Activated effector memory CD4-positive, alpha-beta T cell treated with anti-CD3 and anti-CD28 coated beads, Interleukin-2, amount 50 U/mL, for 16 hours (primary cell): ENCODE measurements around the gene GDF10.
A peak's percentile ranks its signal among the peaks of the same experiment; 100 is the strongest.

Source experiments
- DNase-seq: peaks from one replicate; pipeline ENCODE4 v3.0.0-alpha.2; 2020

GDF10 gene

GRCh38 chr10:47336387-47337134, 36.6 kb downstream of the GDF10 start:
- DNase-seq = peak; percentile 31

DNA sequence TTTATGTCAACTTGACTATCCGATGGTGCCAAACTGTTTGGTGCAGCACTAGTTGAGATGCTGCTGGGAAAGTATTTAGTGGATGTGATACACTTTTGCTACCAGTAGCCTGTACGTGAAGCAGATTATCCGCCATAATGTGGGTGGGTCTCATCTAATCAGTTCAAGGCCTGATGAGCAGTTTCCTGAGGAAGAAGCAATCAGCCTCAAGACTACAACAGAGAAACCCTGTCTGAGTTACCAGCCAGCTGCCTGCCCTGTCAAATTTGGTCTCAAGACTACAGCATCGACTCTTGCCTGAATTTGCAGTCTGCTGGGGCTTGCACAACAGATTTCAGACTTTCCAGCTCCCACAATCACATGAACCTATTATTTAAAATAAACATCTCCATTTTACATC, 37.3 kb downstream of the GDF10 start:
- DNase-seq = peak; percentile 16

GRCh38 chr10:47339186-47339735, 39.3 kb downstream of the GDF10 start:
- DNase-seq = peak; percentile 51

- peak; percentile 50 for DNase-seq
Measured at GRCh38 chr10:47339759-47340607, 40.0 kb downstream of the GDF10 start.

DNA sequence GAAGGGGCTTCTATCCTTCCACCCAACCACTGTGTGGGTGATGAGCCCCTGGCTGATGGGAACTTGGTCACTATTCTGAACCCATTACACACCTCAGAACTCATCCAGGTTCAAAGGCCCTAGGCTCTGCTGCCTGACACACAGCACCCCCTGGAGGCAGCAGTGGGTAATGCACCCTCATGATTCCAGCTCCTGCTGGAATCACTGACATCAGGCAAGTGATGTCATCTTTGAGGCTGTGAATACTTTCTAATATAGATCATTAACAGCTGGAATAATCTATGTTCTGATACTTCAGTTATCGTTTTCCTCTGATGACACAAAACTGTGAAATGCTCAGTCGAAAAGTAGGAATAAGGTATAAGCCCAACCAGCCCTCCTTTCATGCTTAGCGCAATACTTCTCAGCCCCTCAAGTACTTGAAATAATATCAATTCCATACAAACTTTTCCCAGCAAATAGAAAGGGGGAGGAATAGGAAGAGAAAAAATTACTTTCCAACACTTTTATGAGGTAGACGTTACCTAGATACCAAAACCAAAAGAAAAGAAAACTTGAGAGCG, 40.7 kb downstream of the GDF10 start:
- peak; percentile 89 for DNase-seq

DNA sequence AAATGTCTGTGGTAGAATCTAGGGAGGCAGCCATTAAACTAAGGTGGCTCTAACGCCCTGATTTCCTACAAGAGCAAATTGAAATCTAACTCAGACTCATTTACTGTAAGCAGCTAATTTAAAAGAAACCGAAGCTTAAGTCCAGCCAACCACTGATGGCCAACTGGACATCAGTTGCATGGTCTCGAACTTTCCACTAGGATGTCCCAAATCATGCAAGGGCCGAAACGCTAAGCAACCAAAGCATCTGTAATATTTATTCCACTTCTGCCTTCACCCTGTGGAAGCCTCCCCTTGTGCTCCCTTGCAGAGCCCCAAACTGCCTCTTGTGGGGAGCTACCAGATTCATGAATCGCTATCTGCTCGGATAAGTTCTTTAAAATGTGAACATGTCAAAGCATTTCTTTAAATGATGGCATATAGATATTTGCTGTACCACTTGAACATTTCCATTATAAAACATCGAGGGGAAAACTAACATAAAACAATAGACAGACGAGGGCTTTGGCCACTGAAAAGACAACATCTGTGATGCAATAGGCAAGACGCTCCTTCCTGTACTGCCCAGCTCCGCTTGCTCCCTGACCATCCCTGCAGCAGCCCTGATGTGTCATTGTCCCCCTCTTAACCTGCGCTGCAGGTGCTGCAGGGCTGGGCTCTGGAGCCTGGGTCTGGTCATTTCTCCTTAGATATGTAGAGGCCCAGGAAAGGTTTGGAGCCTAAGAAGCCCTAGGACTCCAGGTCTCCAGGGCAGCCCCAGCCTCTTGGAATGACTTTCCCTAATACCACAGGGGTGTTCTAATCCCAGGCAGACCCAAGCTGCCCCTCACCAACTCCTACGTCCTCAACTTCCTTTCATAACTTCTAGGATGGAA, 45.2 kb downstream of the GDF10 start:
- peak; percentile 30 for DNase-seq

GRCh38 chr10:47346581-47347302, 46.7 kb downstream of the GDF10 start:
- peak; percentile 36 for DNase-seq

DNA sequence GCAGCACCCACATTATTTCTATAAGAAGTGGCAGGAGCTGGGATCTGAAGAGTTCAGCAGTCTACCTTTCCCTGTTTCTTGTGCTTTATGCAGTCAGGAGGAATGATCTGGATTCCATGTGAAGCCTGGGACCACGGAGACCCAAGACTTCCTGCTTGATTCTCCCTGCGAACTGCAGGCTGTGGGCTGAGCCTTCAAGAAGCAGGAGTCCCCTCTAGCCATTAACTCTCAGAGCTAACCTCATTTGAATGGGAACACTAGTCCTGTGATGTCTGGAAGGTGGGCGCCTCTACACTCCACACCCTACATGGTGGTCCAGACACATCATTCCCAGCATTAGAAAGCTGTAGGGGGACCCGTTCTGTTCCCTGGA, 47.3 kb downstream of the GDF10 start:
- peak; percentile 22 for DNase-seq

DNA sequence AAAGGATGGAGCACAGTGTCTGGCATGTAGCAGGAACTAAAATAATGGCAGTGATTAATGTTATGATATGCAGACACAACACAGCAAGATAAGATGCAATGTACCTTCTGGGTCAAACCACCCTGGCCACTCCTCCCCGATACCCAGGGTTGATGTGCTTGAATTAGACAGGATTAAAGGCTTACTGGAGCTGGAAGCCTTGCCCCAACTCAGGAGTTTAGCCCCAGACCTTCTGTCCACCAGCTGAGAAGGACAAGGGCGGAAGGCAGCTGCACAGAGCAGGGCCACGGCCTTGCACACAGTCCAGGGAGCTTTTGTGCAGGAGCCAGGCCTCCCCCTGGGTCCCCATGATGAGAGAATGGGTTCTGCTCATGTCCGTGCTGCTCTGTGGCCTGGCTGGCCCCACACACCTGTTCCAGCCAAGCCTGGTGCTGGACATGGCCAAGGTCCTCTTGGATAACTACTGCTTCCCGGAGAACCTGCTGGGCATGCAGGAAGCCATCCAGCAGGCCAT, 48.2 kb downstream of the GDF10 start, which contains the start of gene RBP3:
TSS of gene RBP3 (plus strand) at position 226 of the 514 bp plus-strand sequence. CDS start at position 348, 122 bp downstream.
- DNase-seq = peak; percentile 43

- DNase-seq = peak; percentile 58
Measured at GRCh38 chr10:47348661-47349470, 48.9 kb downstream of the GDF10 start.

DNA sequence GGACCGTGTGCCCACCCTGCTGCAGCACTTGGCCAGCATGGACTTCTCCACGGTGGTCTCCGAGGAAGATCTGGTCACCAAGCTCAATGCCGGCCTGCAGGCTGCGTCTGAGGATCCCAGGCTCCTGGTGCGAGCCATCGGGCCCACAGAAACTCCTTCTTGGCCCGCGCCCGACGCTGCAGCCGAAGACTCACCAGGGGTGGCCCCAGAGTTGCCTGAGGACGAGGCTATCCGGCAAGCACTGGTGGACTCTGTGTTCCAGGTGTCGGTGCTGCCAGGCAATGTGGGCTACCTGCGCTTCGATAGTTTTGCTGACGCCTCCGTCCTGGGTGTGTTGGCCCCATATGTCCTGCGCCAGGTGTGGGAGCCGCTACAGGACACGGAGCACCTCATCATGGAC, 49.5 kb downstream of the GDF10 start:
- DNase-seq = peak; percentile 55

DNA sequence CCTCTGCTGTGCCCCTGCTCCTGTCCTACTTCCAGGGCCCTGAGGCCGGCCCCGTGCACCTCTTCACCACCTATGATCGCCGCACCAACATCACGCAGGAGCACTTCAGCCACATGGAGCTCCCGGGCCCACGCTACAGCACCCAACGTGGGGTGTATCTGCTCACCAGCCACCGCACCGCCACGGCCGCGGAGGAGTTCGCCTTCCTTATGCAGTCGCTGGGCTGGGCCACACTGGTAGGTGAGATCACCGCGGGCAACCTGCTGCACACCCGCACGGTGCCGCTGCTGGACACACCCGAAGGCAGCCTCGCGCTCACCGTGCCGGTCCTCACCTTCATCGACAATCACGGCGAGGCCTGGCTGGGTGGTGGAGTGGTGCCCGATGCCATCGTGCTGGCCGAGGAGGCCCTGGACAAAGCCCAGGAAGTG, 50.0 kb downstream of the GDF10 start:
- peak; percentile 59 for DNase-seq

- DNase-seq = peak; percentile 54
Measured at GRCh38 chr10:47350671-47351640, 51.0 kb downstream of the GDF10 start.

DNA sequence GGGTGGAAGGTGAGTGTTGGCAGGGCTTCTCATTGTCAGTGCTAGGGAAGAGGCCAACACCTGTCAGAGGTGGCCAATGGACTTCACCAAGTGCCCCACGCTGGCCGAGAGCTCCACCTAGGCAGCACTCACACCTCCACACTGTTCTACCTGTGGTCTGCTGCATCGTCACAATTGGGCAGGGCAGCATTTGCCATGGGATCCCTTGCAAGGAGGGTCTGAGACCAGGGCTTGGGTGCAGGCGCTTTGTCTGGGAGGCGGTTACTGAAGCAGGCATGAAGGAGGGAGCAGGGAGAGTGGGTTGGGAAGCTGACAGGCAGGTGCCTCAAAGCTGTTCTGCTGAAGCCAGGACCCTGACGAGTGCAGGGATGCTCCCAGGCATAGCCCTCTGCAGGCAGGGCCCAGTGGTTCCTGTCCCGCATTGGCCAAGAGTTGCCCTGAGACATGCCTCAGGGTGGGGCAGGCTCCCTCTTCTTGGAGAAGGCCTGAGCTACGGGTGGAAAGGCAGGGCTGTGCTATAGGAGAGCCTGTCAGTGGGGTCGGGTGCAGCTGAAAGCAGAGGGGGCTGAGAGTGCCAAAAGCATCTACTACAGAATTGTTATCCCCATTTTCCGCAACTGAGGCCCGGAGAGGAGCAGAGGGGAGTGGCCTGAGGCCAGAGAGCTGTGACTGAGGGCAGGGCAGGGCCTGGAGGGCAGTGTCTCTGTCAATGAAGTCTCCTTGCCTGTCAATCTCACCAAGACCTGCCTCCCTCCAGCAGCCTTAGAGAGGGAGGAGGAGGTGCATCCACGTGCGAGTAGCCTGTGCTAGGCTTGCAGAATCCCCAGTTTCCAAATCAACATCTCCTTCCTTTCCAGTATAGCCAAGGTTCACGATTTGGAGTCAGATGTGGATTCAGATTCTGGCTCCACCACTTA, 52.2 kb downstream of the GDF10 start:
- DNase-seq = peak; percentile 51

- DNase-seq = peak; percentile 46
Measured at GRCh38 chr10:47353351-47353750, 53.4 kb downstream of the GDF10 start.

- peak; percentile 46 for DNase-seq
Measured at GRCh38 chr10:47354165-47354564, 54.2 kb downstream of the GDF10 start.

DNA sequence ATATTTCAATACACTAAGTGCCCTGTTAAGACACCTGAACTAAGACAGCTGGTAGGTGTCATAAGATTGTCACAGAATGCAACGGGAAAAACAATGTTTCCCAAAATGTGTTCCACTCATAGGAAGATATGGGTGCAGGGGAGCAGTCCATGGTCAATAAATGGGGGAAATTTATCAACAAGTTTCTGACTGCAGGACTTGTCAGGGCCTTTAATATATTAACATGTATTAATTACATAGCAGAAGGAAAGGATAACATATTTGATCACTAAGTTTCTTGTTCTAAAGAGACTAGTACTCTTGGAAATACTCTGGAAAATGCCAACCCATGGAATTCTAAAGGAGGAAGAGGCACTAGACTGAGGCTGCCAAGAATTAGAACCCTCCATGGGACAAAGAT, 54.9 kb downstream of the GDF10 start:
- DNase-seq = no peak

- no peak for DNase-seq
Measured at GRCh38 chr10:47356708-47357107, 56.7 kb downstream of the GDF10 start.
